ENCODE measurements around the gene RPL15. TPM values are rescaled to one million over a fixed set of nuclear protein-coding genes. Genes with fewer than 3 reads are reported as not detected.

RPL15 gene
- total RNA-seq, 1 donor from 2014 or later, result 1,696 TPM

- no peak for DNase-seq (ENCODE audit: low spot score)
- Mint-ChIP-seq H3K27me3 (ENCODE audit: insufficient read depth) (peaks cover 3% of the 10 kb centered on the region), H3K36me3 (ENCODE audit: low read depth) (peaks cover 42% of the 10 kb centered on the region), H3K4me1 (ENCODE audit: low read depth) (peaks cover 44% of the 10 kb centered on the region), H3K27ac (no peak overlapping the region), H3K9me3 (no peaks in the 10 kb centered on the region), H3K4me3 (no peak overlapping the region)
- intact Hi-C loops (cut with micrococcal nuclease), result no loop called here
Measured at GRCh38 chr3:23921052-23921511, 4.2 kb downstream of the RPL15 start.

GRCh38 chr3:23923786-23924185, 6.9 kb downstream of the RPL15 start:
- no peak overlapping the region for H3K4me3 Mint-ChIP-seq
- H3K36me3 Mint-ChIP-seq (ENCODE audit: low read depth), result peaks cover 25% of the 10 kb centered on the region
- peaks cover 5% of the 10 kb centered on the region for H3K27me3 Mint-ChIP-seq (ENCODE audit: insufficient read depth)
- no peak overlapping the region for H3K27ac Mint-ChIP-seq
- intact Hi-C loops (cut with micrococcal nuclease), result no loop called here
- no peaks in the 10 kb centered on the region for H3K9me3 Mint-ChIP-seq
- DNase-seq (ENCODE audit: low spot score), result no peak
- H3K4me1 Mint-ChIP-seq (ENCODE audit: low read depth), result peaks cover 20% of the 10 kb centered on the region

GRCh38 chr3:23926246-23926645, 9.3 kb downstream of the RPL15 start:
- Mint-ChIP-seq H3K27me3 (ENCODE audit: insufficient read depth) (peaks cover 5% of the 10 kb centered on the region), H3K4me1 (ENCODE audit: low read depth) (no peaks in the 10 kb centered on the region), H3K4me3 (no peak overlapping the region), H3K36me3 (ENCODE audit: low read depth) (peaks cover 5% of the 10 kb centered on the region), H3K27ac (no peak overlapping the region), H3K9me3 (no peaks in the 10 kb centered on the region)
- DNase-seq (ENCODE audit: low spot score), result no peak
- intact Hi-C loops (cut with micrococcal nuclease), result no loop called here

GRCh38 chr3:23926736-23927135, 9.8 kb downstream of the RPL15 start:
- Mint-ChIP-seq H3K4me3 (no peak overlapping the region), H3K36me3 (ENCODE audit: low read depth) (no peaks in the 10 kb centered on the region), H3K27me3 (ENCODE audit: insufficient read depth) (peaks cover 2% of the 10 kb centered on the region), H3K4me1 (ENCODE audit: low read depth) (no peaks in the 10 kb centered on the region), H3K9me3 (no peaks in the 10 kb centered on the region), H3K27ac (no peak overlapping the region)
- no peak for DNase-seq (ENCODE audit: low spot score)
- intact Hi-C loops (cut with micrococcal nuclease), result no loop called here

GRCh38 chr3:23928524-23928923, 11.6 kb downstream of the RPL15 start:
- Mint-ChIP-seq H3K4me3 (no peak overlapping the region), H3K27ac (no peak overlapping the region), H3K4me1 (ENCODE audit: low read depth) (no peaks in the 10 kb centered on the region), H3K9me3 (no peaks in the 10 kb centered on the region), H3K36me3 (ENCODE audit: low read depth) (no peaks in the 10 kb centered on the region), H3K27me3 (ENCODE audit: insufficient read depth) (peaks cover 2% of the 10 kb centered on the region)
- no peak for DNase-seq (ENCODE audit: low spot score)
- intact Hi-C loops (cut with micrococcal nuclease), result no loop called here

- H3K4me3 Mint-ChIP-seq, result no peak overlapping the region
Measured at GRCh38 chr3:23931597-23931996, 14.7 kb downstream of the RPL15 start.

GRCh38 chr3:23932571-23932970, 15.6 kb downstream of the RPL15 start:
- H3K27ac Mint-ChIP-seq, result no peak overlapping the region
- H3K4me1 Mint-ChIP-seq (ENCODE audit: low read depth), result no peaks in the 10 kb centered on the region
- no peaks in the 10 kb centered on the region for H3K9me3 Mint-ChIP-seq
- H3K4me3 Mint-ChIP-seq, result no peak overlapping the region
- intact Hi-C loops (cut with micrococcal nuclease), result no loop called here
- no peak for DNase-seq (ENCODE audit: low spot score)
- no peaks in the 10 kb centered on the region for H3K36me3 Mint-ChIP-seq (ENCODE audit: low read depth)
- H3K27me3 Mint-ChIP-seq (ENCODE audit: insufficient read depth), result peaks cover 9% of the 10 kb centered on the region

More at GRCh38 chr3:23931597-23931996, 14.7 kb downstream of the RPL15 start:
- Mint-ChIP-seq H3K9me3 (no peaks in the 10 kb centered on the region), H3K27ac (no peak overlapping the region), H3K36me3 (ENCODE audit: low read depth) (no peaks in the 10 kb centered on the region), H3K27me3 (ENCODE audit: insufficient read depth) (peaks cover 3% of the 10 kb centered on the region), H3K4me1 (ENCODE audit: low read depth) (no peaks in the 10 kb centered on the region)
- intact Hi-C loops (cut with micrococcal nuclease), result no loop called here
- no peak for DNase-seq (ENCODE audit: low spot score)

- no peak for DNase-seq (ENCODE audit: low spot score)
- Mint-ChIP-seq H3K27me3 (ENCODE audit: insufficient read depth) (peaks cover 12% of the 10 kb centered on the region), H3K9me3 (no peaks in the 10 kb centered on the region), H3K36me3 (ENCODE audit: low read depth) (no peaks in the 10 kb centered on the region), H3K4me3 (no peak overlapping the region), H3K4me1 (ENCODE audit: low read depth) (no peaks in the 10 kb centered on the region), H3K27ac (no peak overlapping the region)
- intact Hi-C loops (cut with micrococcal nuclease), result no loop called here
Measured at GRCh38 chr3:23934253-23934652, 17.3 kb downstream of the RPL15 start.

- H3K27ac Mint-ChIP-seq, result no peak overlapping the region
Measured at GRCh38 chr3:23937296-23937695, 20.4 kb downstream of the RPL15 start.

GRCh38 chr3:23938688-23939087, 21.8 kb downstream of the RPL15 start:
- peaks cover 24% of the 10 kb centered on the region for H3K27me3 Mint-ChIP-seq (ENCODE audit: insufficient read depth)
- no peak overlapping the region for H3K27ac Mint-ChIP-seq
- intact Hi-C loops (cut with micrococcal nuclease), result no loop called here
- H3K36me3 Mint-ChIP-seq (ENCODE audit: low read depth), result no peaks in the 10 kb centered on the region
- no peak for DNase-seq (ENCODE audit: low spot score)
- peaks cover under 1% of the 10 kb centered on the region for H3K4me1 Mint-ChIP-seq (ENCODE audit: low read depth)
- no peaks in the 10 kb centered on the region for H3K9me3 Mint-ChIP-seq
- no peak overlapping the region for H3K4me3 Mint-ChIP-seq

More at GRCh38 chr3:23937296-23937695, 20.4 kb downstream of the RPL15 start:
- Mint-ChIP-seq H3K36me3 (ENCODE audit: low read depth) (no peaks in the 10 kb centered on the region), H3K4me1 (ENCODE audit: low read depth) (no peaks in the 10 kb centered on the region), H3K4me3 (no peak overlapping the region), H3K9me3 (no peaks in the 10 kb centered on the region), H3K27me3 (ENCODE audit: insufficient read depth) (peaks cover 12% of the 10 kb centered on the region)
- no peak for DNase-seq (ENCODE audit: low spot score)
- intact Hi-C loops (cut with micrococcal nuclease), result no loop called here

- Mint-ChIP-seq H3K36me3 (ENCODE audit: low read depth) (no peaks in the 10 kb centered on the region), H3K9me3 (no peaks in the 10 kb centered on the region), H3K27me3 (ENCODE audit: insufficient read depth) (peaks cover 34% of the 10 kb centered on the region), H3K27ac (no peak overlapping the region), H3K4me3 (no peak overlapping the region), H3K4me1 (ENCODE audit: low read depth) (peaks cover 10% of the 10 kb centered on the region)
- intact Hi-C loops (cut with micrococcal nuclease), result no loop called here
- no peak for DNase-seq (ENCODE audit: low spot score)
Measured at GRCh38 chr3:23940775-23941174, 23.8 kb downstream of the RPL15 start.

- Mint-ChIP-seq H3K27me3 (ENCODE audit: insufficient read depth) (peaks cover 31% of the 10 kb centered on the region), H3K9me3 (no peaks in the 10 kb centered on the region), H3K4me3 (no peak overlapping the region), H3K27ac (no peak overlapping the region), H3K36me3 (ENCODE audit: low read depth) (no peaks in the 10 kb centered on the region), H3K4me1 (ENCODE audit: low read depth) (peaks cover 10% of the 10 kb centered on the region)
- no peak for DNase-seq (ENCODE audit: low spot score)
- intact Hi-C loops (cut with micrococcal nuclease), result no loop called here
Measured at GRCh38 chr3:23941440-23941839, 24.5 kb downstream of the RPL15 start.

- Mint-ChIP-seq H3K27ac (no peak overlapping the region), H3K4me1 (ENCODE audit: low read depth) (peaks cover 10% of the 10 kb centered on the region), H3K36me3 (ENCODE audit: low read depth) (no peaks in the 10 kb centered on the region), H3K9me3 (no peaks in the 10 kb centered on the region), H3K4me3 (no peak overlapping the region), H3K27me3 (ENCODE audit: insufficient read depth) (peaks cover 26% of the 10 kb centered on the region)
- DNase-seq (ENCODE audit: low spot score), result no peak
- intact Hi-C loops (cut with micrococcal nuclease), result no loop called here
Measured at GRCh38 chr3:23942546-23942945, 25.6 kb downstream of the RPL15 start.

All from activated T-helper 1 cell treated with anti-CD3 and anti-CD28 coated beads, Interleukin-12 subunit alpha, Interleukin-12 subunit beta, Interleukin-2, Interleukin-4 antibody, amounts not matched to agents 30 ng/mL and 10 ng/mL and 1 ng/mL, durations not matched to agents 14 hours and 24 hours and 36 hours (primary cell).